Measurements from ENCODE around the gene NUDT3. TPM values are rescaled to one million over a fixed set of nuclear protein-coding genes. Genes with fewer than 3 reads are reported as not detected.

NUDT3 gene
- total RNA-seq, 1 donor from 2014 or later = 33.3 TPM

DNA sequence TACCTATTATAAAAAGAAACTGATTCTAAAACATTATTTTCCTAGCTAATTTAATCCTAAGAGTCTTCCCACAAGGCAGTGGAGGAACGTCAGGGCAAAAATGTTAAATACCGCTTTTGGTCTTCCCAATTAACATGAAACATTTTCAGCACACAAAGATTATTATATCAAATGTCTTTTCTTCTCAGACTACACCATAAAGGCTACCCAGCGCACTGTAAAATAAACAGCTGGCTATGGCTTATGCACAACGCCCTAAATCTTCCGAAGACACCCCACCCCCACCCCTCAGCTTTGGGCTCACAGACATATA, 1.0 kb downstream of the NUDT3 start:
- TF ChIP-seq, protein P1, sequence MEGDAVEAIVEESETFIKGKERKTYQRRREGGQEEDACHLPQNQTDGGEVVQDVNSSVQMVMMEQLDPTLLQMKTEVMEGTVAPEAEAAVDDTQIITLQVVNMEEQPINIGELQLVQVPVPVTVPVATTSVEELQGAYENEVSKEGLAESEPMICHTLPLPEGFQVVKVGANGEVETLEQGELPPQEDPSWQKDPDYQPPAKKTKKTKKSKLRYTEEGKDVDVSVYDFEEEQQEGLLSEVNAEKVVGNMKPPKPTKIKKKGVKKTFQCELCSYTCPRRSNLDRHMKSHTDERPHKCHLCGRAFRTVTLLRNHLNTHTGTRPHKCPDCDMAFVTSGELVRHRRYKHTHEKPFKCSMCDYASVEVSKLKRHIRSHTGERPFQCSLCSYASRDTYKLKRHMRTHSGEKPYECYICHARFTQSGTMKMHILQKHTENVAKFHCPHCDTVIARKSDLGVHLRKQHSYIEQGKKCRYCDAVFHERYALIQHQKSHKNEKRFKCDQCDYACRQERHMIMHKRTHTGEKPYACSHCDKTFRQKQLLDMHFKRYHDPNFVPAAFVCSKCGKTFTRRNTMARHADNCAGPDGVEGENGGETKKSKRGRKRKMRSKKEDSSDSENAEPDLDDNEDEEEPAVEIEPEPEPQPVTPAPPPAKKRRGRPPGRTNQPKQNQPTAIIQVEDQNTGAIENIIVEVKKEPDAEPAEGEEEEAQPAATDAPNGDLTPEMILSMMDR (IDR thresholded peaks at IDR 0.05; ENCODE audit: unreplicated experiment) = no peak
- Mint-ChIP-seq H3K27me3 (ENCODE audit: low read depth) (no peaks in the 10 kb centered on the region), H3K27ac (no peak overlapping the region), H3K36me3 (peaks cover under 1% of the 10 kb centered on the region), H3K4me3 (no peak overlapping the region), H3K4me1 (peaks cover 8% of the 10 kb centered on the region), H3K9me3 (peaks cover 6% of the 10 kb centered on the region)
- DNase-seq (ENCODE audit: low spot score in 2 of 2, unreplicated experiment in 2 of 2) = no peak

- Mint-ChIP-seq H3K4me3 (no peak overlapping the region), H3K27me3 (ENCODE audit: low read depth) (no peaks in the 10 kb centered on the region), H3K36me3 (no peaks in the 10 kb centered on the region), H3K27ac (no peak overlapping the region), H3K4me1 (peaks cover 8% of the 10 kb centered on the region), H3K9me3 (peaks cover under 1% of the 10 kb centered on the region)
- TF ChIP-seq, protein P1 (IDR thresholded peaks at IDR 0.05; ENCODE audit: unreplicated experiment) = no peak
- no peak for DNase-seq (ENCODE audit: low spot score in 2 of 2, unreplicated experiment in 2 of 2)
These were observed 1.7 kb downstream of the NUDT3 start for GRCh38 chr6:34390531-34391472.

DNA sequence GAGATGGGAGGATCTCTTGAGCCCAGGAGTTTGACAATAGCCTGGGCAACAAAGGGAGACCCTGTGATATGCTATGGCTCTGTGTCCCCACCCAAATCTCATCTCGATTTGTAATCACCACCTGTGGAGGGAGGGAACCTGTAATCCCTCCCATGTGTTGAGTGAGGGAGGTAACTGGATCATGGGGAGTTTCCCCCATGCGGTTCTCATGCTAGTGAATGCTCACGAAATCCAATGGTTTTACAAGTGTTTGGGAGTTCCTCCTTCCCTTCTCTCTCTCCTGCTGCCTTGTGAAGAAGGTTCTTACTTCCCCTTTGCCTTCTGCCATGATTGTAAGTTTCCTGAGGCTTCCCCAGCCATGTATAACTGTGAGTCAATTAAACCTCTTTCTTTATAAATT, 3.4 kb downstream of the NUDT3 start:
- TF ChIP-seq, protein P1 (IDR thresholded peaks at IDR 0.05; ENCODE audit: unreplicated experiment) = no peak
- H3K9me3 Mint-ChIP-seq = no peaks in the 10 kb centered on the region
- H3K27me3 Mint-ChIP-seq (ENCODE audit: low read depth) = no peaks in the 10 kb centered on the region
- H3K27ac Mint-ChIP-seq = no peak overlapping the region
- no peaks in the 10 kb centered on the region for H3K36me3 Mint-ChIP-seq
- no peak for DNase-seq (ENCODE audit: low spot score in 2 of 2, unreplicated experiment in 2 of 2)
- peaks cover 8% of the 10 kb centered on the region for H3K4me1 Mint-ChIP-seq
- no peak overlapping the region for H3K4me3 Mint-ChIP-seq

DNA sequence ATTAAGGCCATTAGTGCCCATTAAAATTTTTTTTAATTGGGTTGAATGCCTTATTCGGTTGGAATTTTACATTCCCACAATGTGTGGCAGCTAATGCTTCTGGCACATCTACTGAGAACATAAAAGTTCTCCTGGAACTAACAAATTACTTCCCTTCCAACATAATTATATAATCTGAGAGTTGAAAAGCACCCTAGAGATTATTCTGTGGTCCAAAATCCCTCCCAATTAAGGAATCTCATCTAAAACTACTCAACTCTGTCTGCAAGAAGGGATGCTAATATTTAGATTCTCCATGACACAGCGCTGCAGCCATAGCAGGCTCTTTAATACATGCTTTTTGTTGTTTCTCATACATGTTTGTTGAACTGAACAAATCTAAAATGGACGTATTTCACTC, 4.0 kb downstream of the NUDT3 start:
- Mint-ChIP-seq H3K4me1 (peaks cover 9% of the 10 kb centered on the region), H3K9me3 (no peaks in the 10 kb centered on the region), H3K27me3 (ENCODE audit: low read depth) (no peaks in the 10 kb centered on the region), H3K27ac (no peak overlapping the region), H3K36me3 (no peaks in the 10 kb centered on the region), H3K4me3 (no peak overlapping the region)
- TF ChIP-seq, protein P1 (IDR thresholded peaks at IDR 0.05; ENCODE audit: unreplicated experiment) = no peak
- no peak for DNase-seq (ENCODE audit: low spot score in 2 of 2, unreplicated experiment in 2 of 2)

DNA sequence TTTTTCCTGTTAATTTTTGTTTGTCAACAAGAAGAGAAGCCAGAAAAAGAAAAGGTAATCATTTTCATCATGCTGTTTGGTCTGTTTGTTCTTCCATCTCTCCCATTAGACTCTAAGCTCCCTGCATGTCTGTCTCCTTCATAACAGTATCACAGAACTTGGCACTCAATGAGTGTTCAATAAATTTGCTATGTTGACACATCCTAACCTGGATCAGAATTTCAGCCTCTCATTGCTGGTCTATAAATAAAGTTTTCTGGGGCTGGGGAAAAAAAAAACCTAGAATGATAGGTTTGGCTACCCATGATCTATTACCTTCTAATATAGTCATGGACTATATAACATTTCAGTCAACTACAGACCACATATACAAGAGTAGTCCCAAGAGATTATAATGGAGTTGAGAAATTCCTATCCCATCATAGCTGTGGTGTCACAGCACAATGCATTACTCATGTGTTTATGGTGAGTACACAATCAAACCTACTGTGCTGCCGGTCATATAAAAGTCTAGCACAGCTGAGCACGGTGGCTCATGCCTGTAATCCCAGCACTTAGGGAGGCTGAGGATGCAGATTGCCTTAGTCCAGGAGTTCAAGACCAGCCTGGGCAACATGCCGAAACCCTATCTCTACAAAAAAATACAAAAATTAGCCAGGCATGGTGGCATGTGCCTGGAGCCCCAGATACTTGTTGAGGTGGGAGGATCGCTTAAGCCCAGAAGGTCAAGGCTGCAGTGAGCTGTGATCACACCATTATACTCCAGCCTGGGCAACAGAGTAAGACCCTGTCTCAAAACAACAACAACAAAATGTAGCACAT, 5.9 kb downstream of the NUDT3 start:
- Mint-ChIP-seq H3K27me3 (ENCODE audit: low read depth) (no peaks in the 10 kb centered on the region), H3K4me1 (peaks cover 5% of the 10 kb centered on the region), H3K4me3 (no peak overlapping the region), H3K27ac (no peak overlapping the region), H3K36me3 (no peaks in the 10 kb centered on the region), H3K9me3 (no peaks in the 10 kb centered on the region)
- DNase-seq (ENCODE audit: low spot score in 2 of 2, unreplicated experiment in 2 of 2) = no peak
- TF ChIP-seq, protein P1 (IDR thresholded peaks at IDR 0.05; ENCODE audit: unreplicated experiment) = no peak

All from mesothelial cell of epicardium (in vitro differentiated cells).